Ovary (tissue), 9 donors: ENCODE results near the gene ENOX1. TPM values are rescaled to one million over a fixed set of nuclear protein-coding genes. Genes with fewer than 3 reads are reported as not detected.

Source experiments
- DNase-seq, 5 donors: peaks; one replicate each; pipeline ENCODE4 v3.0.0-alpha.2; 2019 to 2020
- H3K27ac ChIP-seq, 2 donors: fragments of 200-600 bp; one replicate each; pipeline versions ENCODE4 v1.5.1 to v1.8.0; 2019 to 2022
- H3K27me3 ChIP-seq: fragments of 200-600 bp; one replicate; pipeline ENCODE4 v1.8.0; 2022
- H3K36me3 ChIP-seq: fragments of 200-600 bp; sonication (generic); one replicate; pipeline ENCODE4 v1.5.1; 2019
- H3K4me1 ChIP-seq: one replicate; pipeline ENCODE4 v1.8.1; 2013; ENCODE audit warnings: mild to moderate bottlenecking, moderate library complexity; ENCODE audit not compliant: insufficient read depth
- H3K4me3 ChIP-seq: fragments of 200-600 bp; sonication (generic); one replicate; pipeline ENCODE4 v1.5.1; 2017
- H3K9me3 ChIP-seq, 2 donors: fragments of 200-600 bp in 1 of 2; sonication (generic) in 1 of 2; one replicate each; pipeline versions ENCODE4 v1.5.1 to v1.8.1; 2013 to 2019; ENCODE audit warnings: mild to moderate bottlenecking in 1 of 2, moderate library complexity in 1 of 2
- CTCF ChIP-seq, 3 donors: fragments of 450-650 bp in 2 of 3; fragments of 200-600 bp in 1 of 3; IDR thresholded peaks; one replicate each; pipeline versions ENCODE4 v1.5.1 to v1.8.0; 2016 to 2022; ENCODE audit warnings: antibody characterized with exemption in 3 of 3, mild to moderate bottlenecking in 1 of 3
- EP300 ChIP-seq: sonication (generic); formaldehyde crosslinking; IDR thresholded peaks from one replicate; pipeline ENCODE4 v1.6.1; 2017; ENCODE audit warnings: antibody characterized with exemption
- POLR2A ChIP-seq: fragments of 450-650 bp; IDR thresholded peaks from one replicate; pipeline ENCODE4 v1.6.1; 2017; ENCODE audit warnings: antibody characterized with exemption, mild to moderate bottlenecking, moderate library complexity
- WGBS, 3 donors: extraction: QIAGEN DNeasy Blood & Tissue Kit in 1 of 3; methylation state at CpG; one replicate each; pipeline versions ENCODE4 v1.1.5 to v1.1.7; 2013 to 2017; 5-methylcytosine and 5-hydroxymethylcytosine counted together
- intact Hi-C, 4 donors: fragments of 100-400 bp; cut with DNase I; formaldehyde crosslinking; loops; one replicate each; pipeline versions ENCODE4 v1.11.0 to v1.15.1; 2022 to 2023
- polyA plus RNA-seq, 2 donors: library from polyadenylated mRNA; stranded (reverse); fragments of 200-250 nt in 1 of 2; fragments of 350-450 nt in 1 of 2; fragmentation: Illumina TruSeq in 1 of 2; extraction: RNeasy Lipid Tissue Mini Kit (QIAGEN cat#74804) in 1 of 2; gene quantifications; one replicate each; pipeline ENCODE4 v1.2.3, GENCODE V29; 2013 to 2014
- total RNA-seq, 7 donors: library from RNA; depleted of rRNA in 2 of 7; stranded (reverse); fragments of >200 nt in 2 of 7; fragmentation: NEBNext Ultra II Directional in 3 of 7; extraction: Animal tissue kit (Norgen Biotek cat#: 25700) in 3 of 7; gene quantifications; one replicate each; pipeline versions ENCODE4 v1.1.0 to v1.2.4, GENCODE V29; 2016 to 2023
- donor health status: DM: no; HTN: no; CAD: no; lungs with moderate emphysema.
- donor health status: DM: no; HTN: no; CAD: no.
- donor health status: Bipolar disorder and iron deficiency.
- donor health status: DM: yes; HTN: yes; CAD: no.
- donor health status: DM: no; HTN: no; CAD: no.
- donor health status: DM: yes; HTN: yes; CAD: no.

ENOX1 gene
- total and polyA plus RNA-seq, 9 donors: 3.6 to 17.5 (median 7.8) TPM

DNA sequence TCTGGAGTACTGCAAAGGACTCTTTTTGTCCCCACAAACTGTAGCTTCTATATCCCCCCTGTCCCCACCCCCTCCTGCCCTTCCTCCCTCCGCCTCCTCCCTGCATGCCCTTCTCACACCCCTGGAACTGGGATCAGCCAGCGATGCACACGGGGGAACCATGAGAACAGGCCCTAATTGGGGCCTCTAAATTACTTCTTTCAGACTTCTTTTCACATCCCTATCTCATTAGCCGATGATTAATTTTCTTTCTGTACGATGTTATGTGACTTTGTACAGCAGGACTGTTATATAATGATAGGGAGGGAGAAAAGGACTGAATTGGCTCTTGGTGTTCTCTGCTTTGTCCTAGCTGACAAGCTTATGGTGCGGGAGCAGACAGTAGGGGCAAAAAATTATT is 415.9 kb downstream of the ENOX1 start:
- TF ChIP-seq EP300 (no peak), POLR2A (no peak), CTCF (IDR thresholded peaks at IDR 0.05) (no peak)
- no peak for DNase-seq
- 58 to 82% (median 80%) methylated on average over 6 of the region's 6 CpGs for WGBS, 3 donors
- H3K4me3 ChIP-seq: no peak overlapping the region
- no peaks in the 10 kb centered on the region for H3K27me3 ChIP-seq
- no peak overlapping the region for H3K27ac ChIP-seq
- no peaks in the 10 kb centered on the region for H3K4me1 ChIP-seq
- no peaks in the 10 kb centered on the region for H3K9me3 ChIP-seq
- no peaks in the 10 kb centered on the region for H3K36me3 ChIP-seq
- intact Hi-C loops: no loop called here

GRCh38 chr13:43369319-43369718 is 417.5 kb downstream of the ENOX1 start:
- no peak for DNase-seq
- no peaks in the 10 kb centered on the region for H3K27me3 ChIP-seq
- no peaks in the 10 kb centered on the region for H3K9me3 ChIP-seq
- WGBS, 3 donors: 73 to 88% (median 74%) methylated on average over 4 of the region's 4 CpGs
- no peak overlapping the region for H3K4me3 ChIP-seq
- H3K27ac ChIP-seq: no peak overlapping the region
- intact Hi-C loops: no loop called here
- no peaks in the 10 kb centered on the region for H3K36me3 ChIP-seq
- no peaks in the 10 kb centered on the region for H3K4me1 ChIP-seq
- no peak for TF ChIP-seq CTCF (IDR thresholded peaks at IDR 0.05)
- TF ChIP-seq POLR2A: no peak
- no peak for TF ChIP-seq EP300

DNA sequence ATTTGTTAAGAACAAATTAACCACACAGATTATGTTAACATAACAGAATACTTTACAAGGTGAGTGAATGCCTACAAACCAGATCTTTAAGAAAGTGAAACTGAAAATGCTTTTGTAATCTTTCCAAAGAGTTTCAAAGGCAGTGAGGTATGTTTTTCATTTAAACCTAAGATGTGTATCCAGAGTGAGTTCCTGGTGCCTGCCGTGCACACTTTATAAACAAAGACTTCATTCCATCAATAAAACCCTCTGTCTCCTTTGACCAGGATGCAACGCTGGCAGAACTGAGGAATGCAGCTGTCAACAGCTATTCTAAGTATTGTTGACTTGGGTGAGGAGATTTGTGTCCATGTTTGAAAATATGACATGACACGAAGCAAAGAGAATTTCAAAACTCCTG is 418.8 kb downstream of the ENOX1 start:
- H3K4me3 ChIP-seq: no peak overlapping the region
- WGBS, 3 donors: 6 to 23% (median 9%) methylated on average over 3 of the region's 3 CpGs
- TF ChIP-seq POLR2A: no peak
- TF ChIP-seq EP300: no peak
- TF ChIP-seq CTCF (IDR thresholded peaks at IDR 0.05): no peak
- H3K27ac ChIP-seq: no peak overlapping the region
- no peak for DNase-seq
- H3K9me3 ChIP-seq: no peaks in the 10 kb centered on the region
- intact Hi-C loops: no loop called here
- H3K4me1 ChIP-seq: no peaks in the 10 kb centered on the region
- no peaks in the 10 kb centered on the region for H3K27me3 ChIP-seq
- no peaks in the 10 kb centered on the region for H3K36me3 ChIP-seq

DNA sequence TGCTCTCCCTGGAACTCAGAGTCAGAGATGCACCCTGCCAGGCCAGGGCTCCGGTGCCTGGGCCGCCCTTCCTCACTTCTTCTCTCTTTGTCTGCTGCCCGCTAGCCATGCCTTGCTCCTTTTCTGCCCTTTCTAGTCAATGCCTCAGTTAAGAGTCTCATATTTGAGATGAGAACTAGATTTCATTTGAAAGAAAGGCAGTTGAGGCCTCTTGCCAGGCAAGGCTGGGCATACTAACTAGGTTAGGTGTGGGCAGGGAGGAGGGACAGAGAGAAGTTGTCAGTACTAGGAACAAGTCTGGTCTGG is 421.8 kb downstream of the ENOX1 start:
- no peak overlapping the region for H3K4me3 ChIP-seq
- intact Hi-C loops: no loop called here
- no peaks in the 10 kb centered on the region for H3K36me3 ChIP-seq
- H3K27me3 ChIP-seq: no peaks in the 10 kb centered on the region
- no peaks in the 10 kb centered on the region for H3K4me1 ChIP-seq
- H3K9me3 ChIP-seq: no peaks in the 10 kb centered on the region
- DNase-seq: no peak
- H3K27ac ChIP-seq: no peak overlapping the region
- 67 to 83% (median 77%) methylated on average over 3 of the region's 3 CpGs for WGBS, 3 donors
- TF ChIP-seq EP300: no peak

- WGBS, 3 donors: 27 to 58% (median 39%) methylated on average over 10 of the region's 10 CpGs
- Histone ChIP-seq H3K9me3 (no peaks in the 10 kb centered on the region), H3K4me1 (no peaks in the 10 kb centered on the region), H3K27ac (no peak overlapping the region), H3K27me3 (no peaks in the 10 kb centered on the region), H3K36me3 (no peaks in the 10 kb centered on the region), H3K4me3 (peak overlapping the region; percentile 25)
- no peak for TF ChIP-seq POLR2A
- TF ChIP-seq EP300: no peak
- no peak for TF ChIP-seq CTCF (IDR thresholded peaks at IDR 0.05)
- DNase-seq: peak in 1 of 5 donors; percentile 31
- intact Hi-C loops: no loop called here
Observed at GRCh38 chr13:43364210-43365038, 422.3 kb downstream of the ENOX1 start.
